Lung (tissue), 12 donors: ENCODE results near the gene NEU2. TPM values are rescaled to one million over a fixed set of nuclear protein-coding genes. Genes with fewer than 3 reads are reported as not detected.

ENCODE experiments used
- ATAC-seq: fragments of 200-7000 bp; cut with Tn5 transposase; one replicate; pipeline ENCODE4 v1.9.1; 2020; ENCODE audit warnings: moderate number of reproducible peaks; ENCODE audit not compliant: insufficient read depth, low FRiP score
- DNase-seq, 3 donors: peaks; one replicate each; pipeline ENCODE4 v3.0.0-alpha.2; 2013 to 2017
- H3K27ac ChIP-seq, 2 donors: one replicate each; pipeline ENCODE4 v1.5.1; 2013; ENCODE audit warnings: mild to moderate bottlenecking in 2 of 2, moderate library complexity in 2 of 2, control low read depth in 1 of 2, inconsistent platforms in 1 of 2, low read depth in 1 of 2, low read length in 1 of 2
- H3K27me3 ChIP-seq, 3 donors: one replicate each; pipeline ENCODE4 v1.5.1; 2013; ENCODE audit warnings: low read length in 2 of 3; ENCODE audit not compliant: control insufficient read depth in 3 of 3, insufficient read depth in 3 of 3
- H3K36me3 ChIP-seq, 4 donors: one replicate each; pipeline ENCODE4 v1.5.1; 2013; ENCODE audit warnings: low read length in 4 of 4, mild to moderate bottlenecking in 1 of 4, moderate library complexity in 1 of 4; ENCODE audit not compliant: control insufficient read depth in 4 of 4, insufficient read depth in 4 of 4
- H3K4me1 ChIP-seq, 5 donors: one replicate each; pipeline ENCODE4 v1.5.1; 2013; ENCODE audit warnings: low read length in 5 of 5, mild to moderate bottlenecking in 2 of 5, moderate library complexity in 1 of 5; ENCODE audit not compliant: control insufficient read depth in 5 of 5, insufficient read depth in 5 of 5
- H3K4me3 ChIP-seq: one replicate; pipeline ENCODE4 v1.5.1; 2013; ENCODE audit warnings: mild to moderate bottlenecking, control low read depth, moderate library complexity
- H3K9ac ChIP-seq, 2 donors: one replicate each; pipeline ENCODE4 v1.5.1; 2013; ENCODE audit warnings: low read length in 2 of 2, control low read depth in 1 of 2; ENCODE audit not compliant: insufficient read depth in 1 of 2
- H3K9me3 ChIP-seq, 4 donors: one replicate each; pipeline ENCODE4 v1.5.1; 2013; ENCODE audit warnings: low read length in 3 of 4, mild to moderate bottlenecking in 1 of 4, moderate library complexity in 1 of 4; ENCODE audit not compliant: control insufficient read depth in 4 of 4, insufficient read depth in 3 of 4
- CTCF ChIP-seq: IDR thresholded peaks from 2 replicates; pipeline ENCODE4 v1.5.1; 2012; ENCODE audit warnings: mild to moderate bottlenecking; ENCODE audit errors: control extremely low read depth, extremely low read depth
- WGBS, 2 donors: extraction: QIAGEN DNeasy Blood & Tissue Kit; methylation state at CpG; one replicate each; pipeline ENCODE4 v1.1.7; 2013; 5-methylcytosine and 5-hydroxymethylcytosine counted together
- polyA plus RNA-seq, 2 donors: library from polyadenylated mRNA; stranded (reverse); fragments of 200-250 nt; gene quantifications; one replicate each; pipeline ENCODE4 v1.2.1, GENCODE V29; 2013
- total RNA-seq, 2 donors: library from RNA; depleted of rRNA in 1 of 2; stranded (reverse); fragments of >200 nt in 1 of 2; gene quantifications; one replicate each; pipeline ENCODE4 v1.2.1, GENCODE V29; 2014 to 2021
- donor health status: control.
- donor health status: control.
- donor health status: Bipolar disorder and iron deficiency.
- donor health status: healthy.
- donor health status: DM: yes; HTN: yes; CAD: no.

Gene NEU2
- total and polyA plus RNA-seq, 4 donors = not detected

- H3K27me3 ChIP-seq = peaks cover 0 to 4% (median 2%) of the 10 kb centered on the region in 3 donors
- DNase-seq = no peak
- no peak overlapping the region for H3K9ac ChIP-seq
- peaks cover 0 to 3% (median 0%) of the 10 kb centered on the region in 4 donors for H3K36me3 ChIP-seq
- no peak overlapping the region for H3K4me3 ChIP-seq
- H3K9me3 ChIP-seq = peaks cover 0 to 3% (median 0%) of the 10 kb centered on the region in 4 donors
- H3K27ac ChIP-seq = no peak overlapping the region
- TF ChIP-seq CTCF = no peak
- no peak for ATAC-seq
- peaks cover 0 to 8% (median 0%) of the 10 kb centered on the region in 5 donors for H3K4me1 ChIP-seq
- WGBS, 2 donors = 83 to 88% methylated on average over 4 of the region's 4 CpGs
Measured at GRCh38 chr2:233072838-233073237, 40.4 kb downstream of the NEU2 start.

- ATAC-seq (no peak), DNase-seq (no peak)
- no peak overlapping the region for H3K27ac ChIP-seq
- H3K4me1 ChIP-seq = peaks cover 0 to 9% (median 0%) of the 10 kb centered on the region in 5 donors
- WGBS, 2 donors = 71 to 74% methylated on average over 7 of the region's 7 CpGs
- H3K4me3 ChIP-seq = no peak overlapping the region
- H3K9me3 ChIP-seq = peaks cover 0 to 3% (median 0%) of the 10 kb centered on the region in 4 donors
- peaks cover 0 to 4% (median 2%) of the 10 kb centered on the region in 3 donors for H3K27me3 ChIP-seq
- H3K36me3 ChIP-seq = peaks cover 0 to 3% (median 0%) of the 10 kb centered on the region in 4 donors
- no peak overlapping the region for H3K9ac ChIP-seq
- no peak for TF ChIP-seq CTCF
Measured at GRCh38 chr2:233074106-233074505, 41.6 kb downstream of the NEU2 start.

- TF ChIP-seq CTCF = no peak
- no peak for DNase-seq
- H3K36me3 ChIP-seq = peaks cover 0 to 3% (median 0%) of the 10 kb centered on the region in 4 donors
- no peak overlapping the region for H3K4me3 ChIP-seq
- peaks cover 0 to 3% (median 0%) of the 10 kb centered on the region in 4 donors for H3K9me3 ChIP-seq
- H3K27ac ChIP-seq = peak overlapping the region in 1 of 2 donors; percentile 35
- H3K9ac ChIP-seq = no peak overlapping the region
- peaks cover 0 to 4% (median 2%) of the 10 kb centered on the region in 3 donors for H3K27me3 ChIP-seq
- no peak for ATAC-seq
- WGBS, 2 donors = 34 to 45% methylated on average over 6 of the region's 6 CpGs
- H3K4me1 ChIP-seq = peaks cover 0 to 9% (median 0%) of the 10 kb centered on the region in 5 donors
Measured at GRCh38 chr2:233075141-233075965, 42.9 kb downstream of the NEU2 start.
